ENCODE measurements around the gene ENPP6.

The ENPP6 gene

GRCh38 chr4:184104419-184105101 lies 113.1 kb downstream of the ENPP6 start:
- no peak for DNase-seq (ENCODE audit: low spot score)

GRCh38 chr4:184103527-184104264 lies 114.0 kb downstream of the ENPP6 start:
- no peak for DNase-seq (ENCODE audit: low spot score)

- DNase-seq (ENCODE audit: low spot score): no peak
These were observed 114.7 kb downstream of the ENPP6 start for GRCh38 chr4:184102927-184103326.

- no peak for DNase-seq (ENCODE audit: low spot score)
These were observed 115.2 kb downstream of the ENPP6 start for GRCh38 chr4:184102488-184102887.

GRCh38 chr4:184101711-184102110 lies 116.0 kb downstream of the ENPP6 start:
- no peak for DNase-seq (ENCODE audit: low spot score)

GRCh38 chr4:184100297-184100885 lies 117.3 kb downstream of the ENPP6 start:
- peak; percentile 22 for DNase-seq (ENCODE audit: low spot score)

GRCh38 chr4:184099535-184099966 lies 118.1 kb downstream of the ENPP6 start:
- no peak for DNase-seq (ENCODE audit: low spot score)

GRCh38 chr4:184099000-184099399 lies 118.7 kb downstream of the ENPP6 start:
- no peak for DNase-seq (ENCODE audit: low spot score)

GRCh38 chr4:184097815-184098214 lies 119.9 kb downstream of the ENPP6 start:
- DNase-seq (ENCODE audit: low spot score): no peak

GRCh38 chr4:184097241-184097605 lies 120.5 kb downstream of the ENPP6 start:
- no peak for DNase-seq (ENCODE audit: low spot score)

GRCh38 chr4:184096561-184097240 lies 121.0 kb downstream of the ENPP6 start:
- no peak for DNase-seq (ENCODE audit: low spot score)

GRCh38 chr4:184094532-184095159 lies 123.0 kb downstream of the ENPP6 start:
- DNase-seq (ENCODE audit: low spot score): no peak

- DNase-seq (ENCODE audit: low spot score): no peak
These were observed 125.7 kb downstream of the ENPP6 start for GRCh38 chr4:184091986-184092385.

GRCh38 chr4:184090571-184090970 lies 127.1 kb downstream of the ENPP6 start:
- no peak for DNase-seq (ENCODE audit: low spot score)

GRCh38 chr4:184080674-184081073 lies 137.0 kb downstream of the ENPP6 start:
- no peak for DNase-seq (ENCODE audit: low spot score)

GRCh38 chr4:184074677-184075388 lies 142.8 kb downstream of the ENPP6 start:
- DNase-seq (ENCODE audit: low spot score): no peak

- DNase-seq (ENCODE audit: low spot score): no peak
These were observed 149.6 kb downstream of the ENPP6 start for GRCh38 chr4:184067931-184068554.

- no peak for DNase-seq (ENCODE audit: low spot score)
These were observed 150.9 kb downstream of the ENPP6 start for GRCh38 chr4:184066584-184067300.

- DNase-seq (ENCODE audit: low spot score): no peak
These were observed 152.8 kb downstream of the ENPP6 start for GRCh38 chr4:184064877-184065276.

GRCh38 chr4:184062769-184063168 lies 154.9 kb downstream of the ENPP6 start:
- no peak for DNase-seq (ENCODE audit: low spot score)
